HL-60 (cell line): ENCODE data around the gene ROR2.
A peak's percentile ranks its signal among the peaks of the same experiment; 100 is the strongest.

Experiments used
- DNase-seq, 2 experiments: peaks; one replicate each; pipeline ENCODE4 v3.0.0-alpha.2; 2010 to 2020; ENCODE audit warnings: low read depth in 1 of 2, low spot score in 1 of 2
- H3K27ac ChIP-seq: fragments of 250-450 bp; sonication (Bioruptor Pico); replicated peaks from 2 replicates; pipeline ENCODE4 v1.5.1; 2020; ENCODE audit warnings: mild to moderate bottlenecking, moderate library complexity
- H3K27me3 ChIP-seq: fragments of 250-450 bp; sonication (Bioruptor Pico); 2 replicates; pipeline ENCODE4 v1.5.1; 2021; ENCODE audit warnings: mild to moderate bottlenecking, moderate library complexity; ENCODE audit not compliant: insufficient read depth, poor library complexity, severe bottlenecking
- H3K4me3 ChIP-seq: replicated peaks from 2 replicates; pipeline ENCODE4 v1.5.1; 2011; ENCODE audit warnings: mild to moderate bottlenecking, control low read depth, low read length; ENCODE audit not compliant: insufficient read depth
- GABPA ChIP-seq: IDR thresholded peaks from 2 replicates; pipeline ENCODE4 v1.6.1; 2012; ENCODE audit warnings: low read depth
- POLR2AphosphoS5 ChIP-seq: IDR thresholded peaks from 2 replicates; pipeline ENCODE4 v1.6.1; 2012; ENCODE audit warnings: low read depth
- SPI1 ChIP-seq: IDR thresholded peaks from 2 replicates; pipeline ENCODE4 v1.6.1; 2012; ENCODE audit warnings: low read depth, mild to moderate bottlenecking, borderline replicate concordance
- TF ChIP-seq, protein P1 (sequence below): IDR thresholded peaks from one replicate; pipeline ENCODE4 v1.5.1; 2011; ENCODE audit warnings: low read length, control low read depth, inconsistent platforms; ENCODE audit not compliant: insufficient read depth
- TF ChIP-seq, protein P2 (sequence below): IDR thresholded peaks from 2 replicates; pipeline ENCODE4 v1.6.1; 2012; ENCODE audit warnings: low read depth; ENCODE audit not compliant: insufficient replicate concordance

Gene ROR2

DNA sequence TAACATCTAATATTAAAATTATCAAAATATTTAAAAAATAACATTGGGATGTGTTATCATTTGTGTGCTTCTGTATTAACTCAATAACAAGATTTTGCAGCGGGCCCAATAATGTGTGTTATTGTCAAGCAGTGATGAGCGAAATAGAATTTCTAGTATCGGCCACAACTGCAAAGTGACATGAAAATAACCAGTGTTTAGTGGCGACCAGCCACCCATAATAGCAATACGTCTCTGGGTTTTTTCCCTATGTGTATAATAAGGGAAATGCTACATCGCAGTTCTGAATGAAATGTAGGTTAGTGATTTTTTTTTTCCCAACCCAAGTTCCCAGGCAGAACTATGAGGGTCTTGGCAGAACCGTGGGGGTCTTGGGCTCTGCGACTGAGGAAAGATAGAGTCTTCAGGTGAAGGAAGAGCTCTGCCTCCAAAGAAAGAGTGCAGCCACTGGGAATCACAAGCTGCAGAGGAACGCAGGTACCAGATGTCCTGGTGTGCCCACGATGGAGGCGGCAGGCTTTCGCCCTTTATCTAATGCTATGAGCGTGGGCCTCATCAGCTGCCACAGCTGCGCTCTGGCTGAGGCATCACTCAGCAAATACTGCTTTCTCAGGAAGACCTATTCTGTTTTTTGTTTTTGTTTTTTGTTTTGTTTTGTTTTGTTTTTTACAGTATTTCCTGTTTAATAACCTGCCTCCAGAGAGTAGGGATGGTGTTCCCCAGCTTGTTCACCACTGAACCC, 235.0 kb downstream of the ROR2 start:
- DNase-seq = no peak
- H3K4me3 ChIP-seq = no peak overlapping the region
- H3K27ac ChIP-seq = no peak overlapping the region
- H3K27me3 ChIP-seq = no peaks in the 10 kb centered on the region
- TF ChIP-seq, protein P1, sequence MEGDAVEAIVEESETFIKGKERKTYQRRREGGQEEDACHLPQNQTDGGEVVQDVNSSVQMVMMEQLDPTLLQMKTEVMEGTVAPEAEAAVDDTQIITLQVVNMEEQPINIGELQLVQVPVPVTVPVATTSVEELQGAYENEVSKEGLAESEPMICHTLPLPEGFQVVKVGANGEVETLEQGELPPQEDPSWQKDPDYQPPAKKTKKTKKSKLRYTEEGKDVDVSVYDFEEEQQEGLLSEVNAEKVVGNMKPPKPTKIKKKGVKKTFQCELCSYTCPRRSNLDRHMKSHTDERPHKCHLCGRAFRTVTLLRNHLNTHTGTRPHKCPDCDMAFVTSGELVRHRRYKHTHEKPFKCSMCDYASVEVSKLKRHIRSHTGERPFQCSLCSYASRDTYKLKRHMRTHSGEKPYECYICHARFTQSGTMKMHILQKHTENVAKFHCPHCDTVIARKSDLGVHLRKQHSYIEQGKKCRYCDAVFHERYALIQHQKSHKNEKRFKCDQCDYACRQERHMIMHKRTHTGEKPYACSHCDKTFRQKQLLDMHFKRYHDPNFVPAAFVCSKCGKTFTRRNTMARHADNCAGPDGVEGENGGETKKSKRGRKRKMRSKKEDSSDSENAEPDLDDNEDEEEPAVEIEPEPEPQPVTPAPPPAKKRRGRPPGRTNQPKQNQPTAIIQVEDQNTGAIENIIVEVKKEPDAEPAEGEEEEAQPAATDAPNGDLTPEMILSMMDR = no peak
- TF ChIP-seq SPI1 = no peak

DNA sequence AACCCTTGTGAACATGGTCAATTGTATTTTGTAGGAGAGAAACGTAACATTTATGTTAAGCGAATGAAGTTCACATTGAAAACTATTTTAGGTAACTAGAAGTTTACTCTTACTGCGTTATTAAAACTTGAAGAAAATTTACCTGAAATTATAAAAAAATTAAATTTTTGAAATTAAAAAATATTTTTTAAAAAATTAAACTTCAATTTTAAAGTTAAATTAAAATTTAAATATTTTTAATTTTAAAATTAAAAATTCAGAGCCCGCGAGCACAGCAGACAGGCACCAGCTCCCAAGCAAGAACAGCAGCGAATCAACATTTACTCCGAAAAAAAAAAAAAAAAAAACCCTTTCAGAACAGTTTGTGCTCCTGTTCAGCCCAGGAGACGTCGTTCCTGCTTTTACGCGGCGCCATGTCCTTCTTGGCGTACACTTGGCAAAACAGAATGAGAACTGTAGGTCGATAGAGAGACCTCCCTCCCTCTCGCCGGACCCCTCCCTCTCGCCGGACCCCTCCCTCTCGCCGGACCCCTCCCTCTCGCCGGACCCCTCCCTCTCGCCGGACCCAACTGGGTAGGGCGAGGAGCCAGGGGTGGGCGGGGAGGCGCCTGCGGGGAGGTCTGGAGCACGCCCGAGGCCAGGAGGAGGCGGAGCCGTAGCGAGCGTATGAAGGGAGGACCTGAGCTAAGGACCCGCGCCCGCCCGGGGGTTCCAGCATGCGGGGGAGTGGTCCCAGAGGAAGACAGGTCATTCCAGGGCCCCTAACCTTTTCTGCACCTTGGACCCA, 235.8 kb downstream of the ROR2 start:
- TF ChIP-seq POLR2AphosphoS5 (no peak), GABPA (no peak), SPI1 (no peak)
- TF ChIP-seq, protein P1 = no peak
- TF ChIP-seq, protein P2, sequence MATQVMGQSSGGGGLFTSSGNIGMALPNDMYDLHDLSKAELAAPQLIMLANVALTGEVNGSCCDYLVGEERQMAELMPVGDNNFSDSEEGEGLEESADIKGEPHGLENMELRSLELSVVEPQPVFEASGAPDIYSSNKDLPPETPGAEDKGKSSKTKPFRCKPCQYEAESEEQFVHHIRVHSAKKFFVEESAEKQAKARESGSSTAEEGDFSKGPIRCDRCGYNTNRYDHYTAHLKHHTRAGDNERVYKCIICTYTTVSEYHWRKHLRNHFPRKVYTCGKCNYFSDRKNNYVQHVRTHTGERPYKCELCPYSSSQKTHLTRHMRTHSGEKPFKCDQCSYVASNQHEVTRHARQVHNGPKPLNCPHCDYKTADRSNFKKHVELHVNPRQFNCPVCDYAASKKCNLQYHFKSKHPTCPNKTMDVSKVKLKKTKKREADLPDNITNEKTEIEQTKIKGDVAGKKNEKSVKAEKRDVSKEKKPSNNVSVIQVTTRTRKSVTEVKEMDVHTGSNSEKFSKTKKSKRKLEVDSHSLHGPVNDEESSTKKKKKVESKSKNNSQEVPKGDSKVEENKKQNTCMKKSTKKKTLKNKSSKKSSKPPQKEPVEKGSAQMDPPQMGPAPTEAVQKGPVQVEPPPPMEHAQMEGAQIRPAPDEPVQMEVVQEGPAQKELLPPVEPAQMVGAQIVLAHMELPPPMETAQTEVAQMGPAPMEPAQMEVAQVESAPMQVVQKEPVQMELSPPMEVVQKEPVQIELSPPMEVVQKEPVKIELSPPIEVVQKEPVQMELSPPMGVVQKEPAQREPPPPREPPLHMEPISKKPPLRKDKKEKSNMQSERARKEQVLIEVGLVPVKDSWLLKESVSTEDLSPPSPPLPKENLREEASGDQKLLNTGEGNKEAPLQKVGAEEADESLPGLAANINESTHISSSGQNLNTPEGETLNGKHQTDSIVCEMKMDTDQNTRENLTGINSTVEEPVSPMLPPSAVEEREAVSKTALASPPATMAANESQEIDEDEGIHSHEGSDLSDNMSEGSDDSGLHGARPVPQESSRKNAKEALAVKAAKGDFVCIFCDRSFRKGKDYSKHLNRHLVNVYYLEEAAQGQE = no peak
- Histone ChIP-seq H3K27ac (no peak overlapping the region), H3K4me3 (peak overlapping the region; percentile 23), H3K27me3 (no peaks in the 10 kb centered on the region)
- DNase-seq = no peak

DNA sequence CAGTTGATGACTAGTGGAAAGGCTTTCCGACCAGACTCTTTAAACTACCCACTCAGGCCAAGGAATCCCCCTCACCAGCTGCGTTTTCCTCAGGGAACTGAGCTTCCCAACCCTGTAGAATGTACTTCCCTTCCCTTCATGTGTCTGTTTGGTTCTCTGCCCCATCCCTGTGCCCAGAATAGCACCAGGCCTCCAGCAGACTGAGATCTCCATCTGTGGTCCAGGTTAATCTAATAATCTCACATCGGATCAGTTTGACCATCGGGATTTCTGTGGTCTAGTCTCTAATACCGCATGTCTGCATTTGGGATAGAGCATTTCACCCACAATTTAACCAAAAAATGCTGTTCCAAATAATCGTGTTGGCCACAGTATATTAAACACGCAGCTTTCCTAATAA, 237.2 kb downstream of the ROR2 start:
- Histone ChIP-seq H3K27me3 (no peaks in the 10 kb centered on the region), H3K27ac (no peak overlapping the region), H3K4me3 (no peak overlapping the region)
- no peak for TF ChIP-seq GABPA
- TF ChIP-seq SPI1 = no peak
- TF ChIP-seq, protein P1 = no peak
- TF ChIP-seq POLR2AphosphoS5 = no peak
- TF ChIP-seq, protein P2 = no peak
- no peak for DNase-seq
